GM19035 (cell line): ENCODE measurements around the gene AP3S1.
"Not testable (repeated sequence)": the region's sequence is repeated elsewhere in the genome, so short reads cannot be mapped to it uniquely, and the experiment has no call there.

Source experiments
- ATAC-seq: cut with Tn5 transposase; IDR thresholded peaks from one replicate; pipeline ENCODE4 v1.9.1; 2021; ENCODE audit not compliant: unreplicated experiment

The AP3S1 gene

DNA sequence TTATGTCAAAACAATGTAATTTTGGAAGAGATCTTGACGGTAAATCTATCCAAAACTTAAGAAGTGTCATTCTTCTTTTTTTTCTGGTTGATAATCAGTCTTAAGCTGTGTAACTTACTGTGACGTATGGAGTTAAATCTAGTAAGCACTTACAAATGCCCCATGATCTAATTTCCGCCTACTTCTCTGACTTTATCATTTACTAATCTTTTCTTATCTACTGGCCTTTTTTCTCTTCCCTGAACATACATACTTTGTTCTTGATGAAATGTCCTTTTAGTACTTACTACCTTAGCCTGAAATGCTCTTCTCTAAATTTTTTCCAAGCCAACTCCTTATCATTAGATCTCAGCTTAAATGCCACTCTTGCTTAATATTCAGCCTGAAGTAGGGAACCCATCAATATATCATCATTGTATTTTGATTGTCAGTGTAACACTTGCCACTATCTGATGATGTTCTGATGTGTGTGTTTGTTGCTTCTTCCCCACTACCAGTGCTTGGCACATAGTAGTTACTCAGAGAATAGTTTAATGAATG lies 27.6 kb downstream of the AP3S1 start:
- no peak for ATAC-seq

DNA sequence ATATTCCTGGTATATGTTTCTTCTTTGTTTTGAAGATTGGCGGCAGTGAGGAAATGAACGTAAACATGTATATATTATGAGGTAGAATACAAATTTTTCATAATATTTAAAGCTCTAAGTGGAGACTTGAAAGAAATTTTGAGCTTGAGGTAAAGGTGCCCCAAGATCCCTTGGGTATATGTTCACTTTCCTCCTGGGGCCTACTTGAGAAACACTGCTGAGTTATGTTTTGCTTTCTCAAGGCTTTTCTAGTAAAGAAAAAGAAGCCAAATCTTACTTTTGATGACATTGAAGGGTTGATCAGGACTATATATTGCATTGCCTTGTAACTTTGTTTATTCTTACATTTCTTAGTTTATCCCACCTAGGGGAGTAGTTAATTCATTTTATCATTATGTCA lies 30.7 kb downstream of the AP3S1 start:
- ATAC-seq: no peak

DNA sequence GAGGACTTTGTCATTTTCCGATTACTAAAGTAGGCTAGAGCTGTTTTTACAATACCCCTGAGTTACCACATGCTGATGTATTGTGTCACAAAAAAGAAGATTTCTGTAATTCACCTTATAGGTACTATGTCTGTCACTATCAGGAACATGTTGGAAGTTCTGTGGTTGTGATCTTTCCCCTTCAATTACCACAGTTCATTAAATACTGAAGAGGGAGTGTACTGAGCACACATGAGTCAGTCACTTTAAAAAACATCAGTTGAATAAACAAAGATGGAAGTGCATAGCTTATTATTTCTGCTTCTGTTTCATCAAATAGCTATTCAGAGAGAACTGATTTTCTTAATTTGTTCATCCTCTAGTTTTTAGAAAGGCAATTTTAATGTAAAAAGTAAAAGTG lies 31.7 kb downstream of the AP3S1 start:
- no peak for ATAC-seq

DNA sequence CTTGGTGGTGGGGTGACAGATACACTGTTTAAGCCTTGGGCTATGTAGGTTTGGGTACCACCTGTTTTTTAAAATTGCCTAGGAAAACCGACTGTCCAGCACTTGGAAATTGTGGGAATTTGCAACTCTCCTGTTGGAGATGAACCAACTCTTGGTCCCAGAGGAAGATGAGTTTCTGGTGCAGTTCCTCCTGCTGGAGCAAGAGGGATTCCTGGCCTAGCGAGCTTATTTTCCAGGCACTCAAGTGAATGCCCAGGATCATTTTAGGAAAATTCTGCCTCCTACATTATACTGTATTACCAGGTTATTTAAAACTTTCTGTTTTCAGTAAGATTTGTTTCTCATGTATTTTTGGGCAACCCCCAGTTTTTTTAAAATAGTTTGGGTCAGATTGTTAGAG lies 33.7 kb downstream of the AP3S1 start:
- ATAC-seq: no peak

DNA sequence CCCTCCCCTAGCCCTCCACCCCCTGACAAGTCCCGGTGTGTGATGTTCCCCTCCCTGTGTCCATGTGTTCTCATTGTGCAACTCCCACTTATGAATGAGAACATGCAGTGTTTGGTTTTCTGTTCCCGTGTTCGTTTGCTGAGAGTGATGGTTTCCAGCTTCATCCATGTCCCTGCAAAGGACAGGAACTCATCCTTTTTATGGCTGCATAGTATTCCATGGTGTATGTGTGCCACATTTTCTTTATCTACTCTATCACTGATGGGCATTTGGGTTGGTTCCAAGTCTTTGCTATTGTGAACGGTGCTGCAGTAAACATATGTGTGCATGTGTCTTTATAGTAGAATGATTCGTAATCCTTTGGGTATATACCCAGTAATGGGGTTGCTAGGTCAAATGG lies 35.6 kb downstream of the AP3S1 start:
- not testable (repeated sequence) for ATAC-seq

DNA sequence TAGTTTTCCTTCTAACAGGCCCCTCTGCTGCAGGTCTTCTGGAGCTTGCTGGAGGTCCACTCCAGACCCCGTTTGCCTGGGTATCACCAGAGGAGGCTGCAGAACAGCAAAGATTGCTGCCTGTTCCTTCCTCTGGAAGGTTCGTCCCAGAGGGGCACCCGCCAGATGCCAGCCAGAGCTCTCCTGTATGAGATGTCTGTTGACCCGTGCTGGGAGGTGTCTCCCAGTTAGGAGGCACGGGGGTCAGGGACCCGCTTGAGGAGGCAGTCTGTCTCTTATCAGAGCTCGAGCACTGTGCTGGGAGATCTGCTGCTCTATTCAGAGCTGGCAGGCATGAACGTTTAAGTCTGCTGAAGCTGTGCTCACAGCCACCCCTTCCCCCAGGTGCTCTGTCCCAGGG lies 40.7 kb downstream of the AP3S1 start:
- ATAC-seq: not testable (repeated sequence)

DNA sequence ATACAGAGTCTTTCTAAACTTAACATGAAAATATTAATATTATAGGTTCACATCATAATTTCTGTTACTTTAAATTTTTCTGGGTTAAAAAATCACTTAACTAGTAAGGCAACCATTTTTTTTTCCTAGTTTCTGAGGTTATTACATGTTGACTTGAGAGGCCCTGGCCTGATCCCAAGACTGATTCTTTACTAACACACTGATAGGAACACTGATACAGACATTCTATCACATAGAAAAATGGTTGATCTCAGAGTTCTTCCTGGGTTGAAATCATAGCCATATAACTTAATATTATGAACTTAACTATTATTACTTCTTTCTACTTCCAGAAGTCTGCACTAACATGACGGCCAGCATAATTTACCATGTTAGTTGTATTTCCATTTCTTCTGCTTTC lies 43.0 kb downstream of the AP3S1 start:
- ATAC-seq: no peak

DNA sequence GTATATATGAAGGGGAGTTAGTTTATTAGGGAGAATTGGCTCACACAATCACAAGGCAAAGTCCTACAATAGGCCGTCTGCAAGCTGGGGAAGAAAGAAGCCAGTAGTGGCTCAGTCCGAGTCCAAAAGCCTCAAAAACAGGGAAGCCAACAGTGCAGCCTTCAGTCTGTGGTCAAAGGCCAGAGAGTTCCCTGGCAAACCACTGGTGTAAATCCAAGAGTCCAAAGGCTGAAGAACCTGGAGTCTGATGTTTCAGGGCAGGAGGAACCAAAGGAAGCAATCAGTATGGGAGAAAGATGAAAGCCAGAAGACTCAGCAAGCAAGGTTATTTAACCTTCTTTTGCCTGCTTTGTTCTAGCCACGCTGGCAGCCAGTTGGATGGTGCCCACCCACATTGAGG lies 43.5 kb downstream of the AP3S1 start:
- not testable (repeated sequence) for ATAC-seq

DNA sequence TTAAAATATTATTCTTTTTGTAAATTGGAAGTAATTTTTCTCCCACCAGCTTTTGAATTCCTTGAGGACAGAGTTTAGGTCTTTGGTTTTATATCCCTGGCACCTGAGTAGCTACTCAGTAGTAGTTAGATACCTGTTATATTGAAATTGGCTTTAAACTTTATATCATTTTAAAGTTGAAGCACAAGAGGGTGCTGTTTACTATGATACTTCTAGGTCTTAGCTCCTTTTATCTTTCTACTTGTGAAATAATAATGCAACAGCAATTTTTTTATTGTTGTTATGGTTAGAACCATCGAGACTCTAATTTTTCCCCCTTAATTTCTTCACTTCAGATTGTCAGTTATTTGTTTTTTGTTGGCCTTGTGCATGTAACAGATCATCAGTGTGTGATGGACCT lies 46.3 kb downstream of the AP3S1 start:
- no peak for ATAC-seq

DNA sequence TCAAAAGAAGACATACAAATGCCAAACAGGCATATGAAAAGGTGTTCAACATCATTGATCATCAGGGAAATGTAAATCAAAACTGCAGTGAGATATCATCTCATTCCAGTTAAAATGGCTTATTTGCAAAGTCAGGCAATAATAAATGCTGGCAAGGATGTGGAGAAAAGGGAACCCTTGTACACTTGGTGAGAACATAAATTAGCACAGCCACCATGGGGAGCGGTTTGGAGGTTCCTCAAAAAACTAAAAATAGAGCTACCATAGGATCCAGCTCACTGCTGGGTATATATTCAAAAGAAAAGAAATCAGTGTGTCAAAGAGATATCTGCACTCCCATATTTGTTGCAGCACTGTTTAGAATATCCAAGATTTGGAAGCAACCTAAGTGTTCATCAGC lies 50.3 kb downstream of the AP3S1 start:
- no peak for ATAC-seq

DNA sequence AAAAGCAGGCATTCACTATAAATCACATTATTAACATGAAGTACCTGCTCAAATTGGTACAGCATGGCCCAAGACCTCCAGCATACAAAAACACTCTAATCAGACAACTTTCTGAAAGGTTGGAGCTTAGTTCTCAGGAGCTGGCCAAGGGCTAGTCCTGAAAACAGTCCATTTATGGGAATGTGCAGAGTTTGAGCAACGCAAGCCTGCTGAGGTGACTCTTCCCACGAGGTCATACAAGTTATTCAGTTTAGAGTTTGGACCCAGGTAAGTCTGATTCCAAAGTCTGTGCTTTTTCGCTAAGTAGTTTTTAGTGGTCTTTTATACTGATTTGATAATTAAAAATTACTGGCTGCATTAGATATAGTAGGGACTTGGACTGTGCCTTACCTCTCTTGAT lies 52.6 kb downstream of the AP3S1 start:
- ATAC-seq: no peak

DNA sequence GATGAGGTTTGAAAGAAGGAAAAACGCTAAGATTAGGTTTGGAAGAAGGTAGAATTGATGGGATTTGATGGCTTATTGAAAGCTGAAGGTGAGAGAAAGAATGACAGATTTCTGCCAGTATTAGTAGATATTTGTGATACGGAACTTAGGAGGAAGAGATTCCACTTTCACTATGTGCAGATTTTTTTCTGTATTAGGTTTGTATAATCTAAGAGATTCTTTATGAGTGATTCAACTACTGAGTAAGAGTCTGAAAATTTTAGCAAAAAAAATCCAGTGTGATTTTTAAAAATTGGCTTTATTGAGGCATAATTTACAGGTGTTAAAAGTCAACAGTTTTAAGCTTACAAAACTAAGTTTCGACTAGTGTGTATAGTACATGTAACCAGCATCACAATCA lies 54.1 kb downstream of the AP3S1 start:
- ATAC-seq: no peak

DNA sequence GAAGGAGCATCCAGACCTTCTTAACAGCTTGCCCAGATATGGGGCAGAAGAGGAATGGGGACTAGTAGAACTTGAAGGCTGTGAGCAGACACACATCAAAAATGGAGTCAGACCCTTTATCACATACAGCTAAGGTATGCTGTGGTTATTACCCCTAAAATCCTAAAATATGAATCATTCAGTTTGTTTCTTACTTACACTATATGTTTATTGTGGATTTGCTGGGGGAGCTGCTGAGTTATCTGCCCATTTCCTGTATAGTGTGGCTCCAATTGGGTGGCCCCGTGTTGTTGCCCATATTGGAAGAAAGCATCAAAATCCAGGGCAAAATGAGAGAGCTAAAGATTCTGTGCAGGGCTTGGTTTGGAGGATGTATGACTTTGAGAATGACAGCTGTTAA lies 56.9 kb downstream of the AP3S1 start:
- no peak for ATAC-seq

DNA sequence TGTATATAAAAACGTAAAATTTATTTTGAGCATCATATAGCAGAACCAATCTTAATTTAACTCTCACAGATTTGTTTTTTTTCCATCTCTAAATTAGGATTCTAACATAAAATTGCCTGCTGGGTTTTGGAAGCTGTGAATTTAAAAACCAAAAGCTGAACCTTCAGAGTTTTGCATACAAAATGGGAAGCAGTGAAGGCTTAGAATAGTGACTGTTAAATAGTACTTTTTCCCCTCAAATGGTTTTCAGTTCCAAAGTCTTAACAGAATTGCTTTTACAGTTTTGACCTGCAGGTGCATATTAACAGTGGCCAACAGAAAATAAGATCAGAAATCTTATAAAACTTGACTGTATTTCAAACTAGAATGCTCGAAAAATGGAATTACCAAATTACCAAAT lies 65.4 kb downstream of the AP3S1 start:
- no peak for ATAC-seq

DNA sequence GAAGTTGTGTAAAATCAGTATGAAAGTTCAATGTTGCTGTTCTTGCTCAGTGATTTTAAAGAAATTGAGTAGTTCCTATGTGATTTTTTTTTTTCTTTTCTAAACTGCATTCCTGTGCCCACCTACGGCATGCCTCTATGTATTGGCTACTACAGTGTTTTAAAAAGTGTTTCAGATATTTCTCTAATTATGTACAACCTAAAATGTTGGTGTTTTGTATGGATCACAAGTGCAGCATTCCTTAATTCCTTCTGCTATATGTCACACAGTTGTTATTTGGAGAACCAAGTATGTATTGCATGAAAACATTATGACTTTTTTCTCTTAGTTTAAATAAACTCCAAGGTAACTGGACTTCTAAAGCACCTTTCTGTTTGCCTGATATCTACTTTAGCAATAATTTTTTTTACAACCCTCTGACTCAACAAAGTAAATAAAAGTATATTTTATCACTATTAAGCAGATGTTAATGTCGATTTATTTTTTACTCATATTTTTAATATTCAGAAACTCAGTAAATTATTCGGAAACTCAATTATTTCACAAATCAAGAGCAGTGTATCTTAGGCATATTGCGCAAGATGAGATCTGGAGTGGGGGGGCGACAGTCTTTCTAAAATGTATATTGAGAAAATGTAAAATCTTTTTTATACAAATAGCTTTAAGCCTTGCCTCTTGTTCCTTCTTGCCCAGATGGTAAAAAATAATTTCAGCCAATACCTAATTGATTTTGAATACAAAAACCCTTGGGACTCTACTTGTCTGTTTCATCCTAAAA lies 72.1 kb downstream of the AP3S1 start:
- ATAC-seq: not testable (repeated sequence)

DNA sequence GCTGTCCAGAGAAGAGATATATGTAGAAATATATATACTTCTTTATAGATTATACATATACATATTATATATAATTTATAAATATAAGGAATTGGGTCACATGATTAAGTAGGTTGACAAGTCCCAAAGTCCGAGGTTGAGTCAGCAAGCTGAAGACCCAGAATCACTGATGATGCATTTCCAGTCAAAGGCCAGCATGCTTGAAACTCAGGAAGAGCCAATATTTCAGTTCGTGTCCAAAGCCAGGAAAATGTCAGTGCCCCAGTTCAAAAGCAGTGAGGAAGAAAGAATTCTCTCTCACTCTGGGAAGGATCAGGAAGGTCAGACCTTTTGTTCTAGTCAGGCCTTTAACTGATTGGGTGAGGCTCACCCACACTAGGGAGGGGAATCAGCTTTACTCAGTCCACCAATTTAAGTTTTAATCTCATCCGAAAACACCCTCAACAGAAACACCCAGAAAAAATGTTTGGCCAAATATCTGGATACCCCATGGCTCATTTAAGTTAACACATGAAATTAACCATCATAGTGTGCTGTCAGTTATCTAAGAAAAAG lies 78.5 kb downstream of the AP3S1 start:
- no peak for ATAC-seq

DNA sequence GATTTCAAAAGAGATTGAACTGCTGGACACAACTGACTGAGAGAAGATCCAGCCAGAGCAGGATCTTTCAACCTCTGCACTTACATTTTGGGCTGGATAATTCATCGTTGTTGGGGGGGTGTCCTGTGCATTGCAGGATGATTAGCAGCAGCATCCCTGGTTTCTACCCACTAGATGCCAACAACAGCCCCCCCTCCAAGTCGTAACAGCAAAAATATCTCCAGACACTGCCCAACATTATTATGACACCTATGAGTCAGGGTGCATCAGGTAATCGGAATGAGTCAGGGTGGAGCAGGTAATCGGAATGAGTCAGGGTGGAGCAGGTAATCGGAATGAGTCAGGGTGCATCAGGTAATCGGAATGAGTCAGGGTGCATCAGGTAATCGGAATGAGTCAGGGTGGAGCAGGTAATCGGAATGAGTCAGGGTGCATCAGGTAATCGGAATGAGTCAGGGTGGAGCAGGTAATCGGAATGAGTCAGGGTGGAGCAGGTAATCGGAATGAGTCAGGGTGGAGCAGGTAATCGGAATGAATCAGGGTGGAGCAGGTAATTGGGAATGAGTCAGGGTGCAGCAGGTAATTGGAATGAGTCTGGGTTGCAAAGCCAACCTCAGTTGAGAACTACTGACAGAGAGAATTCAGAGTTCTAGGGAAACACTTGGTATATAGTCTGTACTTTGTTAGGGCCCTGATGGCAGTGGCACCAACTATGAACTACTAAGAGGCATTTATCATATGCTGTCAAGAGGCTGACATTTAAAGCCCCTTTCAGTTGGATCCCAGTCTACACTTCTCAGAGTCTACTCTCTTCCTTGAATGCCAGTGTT lies 87.1 kb downstream of the AP3S1 start:
- not testable (repeated sequence) for ATAC-seq

DNA sequence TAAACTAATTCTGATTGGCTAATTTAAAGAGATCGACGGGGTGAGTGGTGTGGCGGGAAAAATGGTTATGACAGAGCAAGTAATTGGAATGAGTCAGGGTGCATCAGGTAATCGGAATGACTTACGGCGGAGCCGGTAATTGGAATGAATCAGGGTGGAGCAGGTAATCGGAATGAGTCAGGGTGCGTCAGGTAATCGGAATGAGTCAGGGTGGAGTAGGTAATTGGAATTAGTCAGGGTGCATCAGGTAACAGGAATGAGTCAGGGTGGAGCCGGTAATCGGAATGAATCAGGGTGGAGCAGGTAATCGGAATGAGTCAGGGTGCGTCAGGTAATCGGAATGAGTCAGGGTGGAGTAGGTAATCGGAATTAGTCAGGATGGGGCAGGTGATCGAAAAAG lies 88.4 kb downstream of the AP3S1 start:
- not testable (repeated sequence) for ATAC-seq

DNA sequence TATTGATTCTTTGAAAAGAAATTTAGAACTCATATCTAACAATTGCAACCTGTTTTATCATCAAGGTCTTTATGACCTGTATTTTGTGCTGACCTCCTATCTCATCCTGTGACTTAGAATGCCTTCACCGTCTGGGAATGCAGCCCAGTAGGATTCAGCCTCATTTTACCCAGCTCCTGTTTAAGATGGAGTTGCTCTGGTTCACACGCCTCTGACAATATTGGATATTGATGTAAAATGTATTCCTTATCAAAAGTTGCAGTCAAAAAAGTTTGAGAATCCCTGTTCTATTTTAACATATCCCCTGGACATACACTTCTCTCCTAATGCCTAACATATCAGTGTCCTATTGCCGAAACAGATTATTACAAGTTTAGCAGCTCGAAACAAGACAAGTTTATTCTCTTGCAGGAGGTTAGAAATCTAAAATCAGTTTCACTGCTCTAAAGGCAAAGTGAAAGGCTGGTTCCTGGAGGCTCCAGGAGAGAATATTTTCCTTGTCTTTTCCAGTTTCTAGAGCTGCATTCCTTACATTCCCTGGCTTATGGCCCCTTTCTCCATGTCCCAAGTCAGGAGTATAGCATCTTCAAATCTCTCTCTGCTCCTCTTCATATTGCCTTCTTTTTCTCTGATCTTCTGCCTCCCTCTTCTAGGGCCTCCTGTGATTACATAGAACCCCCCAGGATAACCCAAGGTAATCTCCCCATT lies 89.0 kb downstream of the AP3S1 start:
- no peak for ATAC-seq

DNA sequence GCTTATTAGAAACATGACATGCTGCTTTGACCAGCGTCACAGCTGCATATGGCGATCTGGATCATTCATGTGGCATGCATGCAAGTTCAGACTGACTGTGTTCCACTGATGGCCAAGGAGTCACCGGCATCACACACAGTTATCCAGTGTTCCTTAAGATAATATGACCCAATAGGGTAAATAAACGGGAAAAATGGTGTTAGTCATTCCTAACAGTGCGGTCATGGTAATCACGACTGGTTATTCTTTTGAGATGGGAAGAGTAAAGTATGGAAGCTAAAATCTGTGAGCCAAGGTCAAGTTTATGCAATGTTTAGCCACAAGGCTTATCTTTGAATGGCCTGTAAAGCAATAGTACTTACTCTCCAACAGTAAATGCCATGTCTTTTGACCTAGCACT lies 91.3 kb downstream of the AP3S1 start:
- ATAC-seq: no peak

DNA sequence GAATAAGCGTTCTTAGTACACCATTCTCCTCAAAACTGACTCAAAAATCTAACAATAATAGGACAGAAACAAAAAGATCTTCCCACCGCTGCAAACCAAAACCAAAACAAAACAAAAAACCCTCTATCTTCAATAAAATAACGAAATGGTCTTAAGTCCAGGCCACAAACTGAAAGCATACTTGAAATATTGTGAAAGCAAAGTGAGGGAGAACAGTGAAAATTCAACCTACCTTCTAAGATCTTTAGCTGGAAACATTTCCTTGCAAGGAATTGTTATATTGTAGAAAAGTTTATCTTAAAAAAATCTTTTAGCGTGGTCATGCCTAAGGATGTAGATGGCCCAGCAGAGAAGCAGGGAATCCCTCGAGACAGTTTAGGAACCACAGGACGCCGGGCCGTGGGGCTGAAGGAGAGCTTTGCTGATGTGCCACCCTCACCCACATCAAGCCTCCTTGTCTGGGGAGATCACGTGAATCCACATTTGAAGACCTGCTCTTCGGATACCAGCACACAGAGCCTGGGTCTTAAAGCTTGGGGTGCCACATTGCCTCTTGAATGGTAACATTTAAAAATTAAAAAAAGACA lies 92.7 kb downstream of the AP3S1 start:
- no peak for ATAC-seq
